ENCODE results near the gene HDAC8.

DNA sequence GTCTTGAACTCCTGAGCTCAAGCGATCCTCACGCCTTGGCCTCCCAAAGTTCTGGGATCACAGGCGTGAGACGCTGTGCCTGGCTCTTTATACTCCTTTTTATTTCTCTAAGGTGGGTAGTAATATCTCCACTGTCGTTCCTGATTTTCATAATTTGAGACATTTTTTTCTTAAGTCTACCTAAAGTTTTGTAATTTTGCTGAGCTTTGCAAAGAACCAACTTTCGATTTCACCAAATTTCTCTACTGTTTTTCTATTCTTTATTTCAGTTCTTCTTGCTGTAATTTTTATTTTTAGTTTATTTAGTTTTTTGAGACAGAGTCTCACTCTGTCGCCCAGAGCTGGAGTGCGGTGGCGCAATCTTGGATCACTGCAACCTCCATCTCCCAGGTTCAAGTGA is 196.5 kb downstream of the HDAC8 start:
- no peak for TF ChIP-seq POLR2A (IDR thresholded peaks at IDR 0.05)
- TF ChIP-seq, protein P1, sequence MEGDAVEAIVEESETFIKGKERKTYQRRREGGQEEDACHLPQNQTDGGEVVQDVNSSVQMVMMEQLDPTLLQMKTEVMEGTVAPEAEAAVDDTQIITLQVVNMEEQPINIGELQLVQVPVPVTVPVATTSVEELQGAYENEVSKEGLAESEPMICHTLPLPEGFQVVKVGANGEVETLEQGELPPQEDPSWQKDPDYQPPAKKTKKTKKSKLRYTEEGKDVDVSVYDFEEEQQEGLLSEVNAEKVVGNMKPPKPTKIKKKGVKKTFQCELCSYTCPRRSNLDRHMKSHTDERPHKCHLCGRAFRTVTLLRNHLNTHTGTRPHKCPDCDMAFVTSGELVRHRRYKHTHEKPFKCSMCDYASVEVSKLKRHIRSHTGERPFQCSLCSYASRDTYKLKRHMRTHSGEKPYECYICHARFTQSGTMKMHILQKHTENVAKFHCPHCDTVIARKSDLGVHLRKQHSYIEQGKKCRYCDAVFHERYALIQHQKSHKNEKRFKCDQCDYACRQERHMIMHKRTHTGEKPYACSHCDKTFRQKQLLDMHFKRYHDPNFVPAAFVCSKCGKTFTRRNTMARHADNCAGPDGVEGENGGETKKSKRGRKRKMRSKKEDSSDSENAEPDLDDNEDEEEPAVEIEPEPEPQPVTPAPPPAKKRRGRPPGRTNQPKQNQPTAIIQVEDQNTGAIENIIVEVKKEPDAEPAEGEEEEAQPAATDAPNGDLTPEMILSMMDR (IDR thresholded peaks at IDR 0.05): no peak

All from adrenal gland (tissue), 5 donors.